Panc1 (cell line): ENCODE data around the gene EIF4E3. TPM values are rescaled to one million over a fixed set of nuclear protein-coding genes. Genes with fewer than 3 reads are reported as not detected.

ENCODE experiments used
- ATAC-seq: fragments of 200-7000 bp; cut with Tn5 transposase; 2 replicates; pipeline ENCODE4 v1.9.1; 2020; ENCODE audit warnings: mild to moderate bottlenecking, moderate library complexity
- BruUV-seq: library from RNA; stranded (reverse); fragments of 400-500 nt; replicated peaks from 2 replicates; lab custom pipeline; 2021; lab: Mats Ljungman, UMichigan
- CTCF ChIA-PET: fragments of 300-600 bp; sonication (Branson Sonifier 250); formaldehyde crosslinking; loops from one replicate; lab custom pipeline; 2022; ENCODE audit warnings: antibody characterized with exemption; lab: Charles Lee
- POLR2A ChIA-PET: fragments of 300-600 bp; sonication (Branson Sonifier 250); formaldehyde crosslinking; loops from one replicate; lab custom pipeline; 2022; ENCODE audit warnings: antibody characterized with exemption; lab: Charles Lee
- DNase-seq: peaks from one replicate; pipeline ENCODE4 v3.0.0-alpha.2; 2010; ENCODE audit warnings: low read depth, low spot score
- H3K27ac ChIP-seq: 2 replicates; pipeline ENCODE4 v1.5.1; 2011; ENCODE audit warnings: mild to moderate bottlenecking, low read length, inconsistent platforms
- H3K27me3 ChIP-seq: fragments of 200-500 bp; sonication (Bioruptor generic); 2 replicates; pipeline ENCODE4 v1.6.0; 2014; ENCODE audit warnings: low read length, inconsistent platforms; ENCODE audit not compliant: control insufficient read depth, insufficient read depth
- H3K36me3 ChIP-seq: fragments of 200-500 bp; sonication (Bioruptor generic); 2 replicates; pipeline ENCODE4 v1.5.1; 2014; ENCODE audit warnings: inconsistent platforms, mild to moderate bottlenecking, low read length, moderate library complexity; ENCODE audit not compliant: control insufficient read depth, insufficient read depth
- H3K4me1 ChIP-seq: 2 replicates; pipeline ENCODE4 v1.5.1; 2011; ENCODE audit warnings: inconsistent platforms, mild to moderate bottlenecking, low read length, moderate library complexity; ENCODE audit not compliant: control insufficient read depth, insufficient read depth
- H3K4me3 ChIP-seq, 2 experiments: 2 replicates each; pipeline ENCODE4 v1.5.1; 2011 to 2012; ENCODE audit warnings: low read depth in 2 of 2, low read length in 2 of 2, mild to moderate bottlenecking in 2 of 2, inconsistent platforms in 1 of 2, moderate library complexity in 1 of 2
- H3K9me3 ChIP-seq: fragments of 200-500 bp; sonication (Bioruptor generic); 2 replicates; pipeline ENCODE4 v1.5.1; 2014; ENCODE audit warnings: low read depth, mild to moderate bottlenecking, inconsistent platforms, low read length, moderate library complexity; ENCODE audit not compliant: control insufficient read depth, insufficient read depth
- POLR2AphosphoS5 ChIP-seq: IDR thresholded peaks from 2 replicates; pipeline ENCODE4 v1.6.1; 2012; ENCODE audit warnings: mild to moderate bottlenecking, low read depth, low read length, moderate library complexity
- SIN3A ChIP-seq: IDR thresholded peaks from 2 replicates; pipeline ENCODE4 v1.6.1; 2012; ENCODE audit warnings: low read depth, mild to moderate bottlenecking, low read length, moderate library complexity, borderline replicate concordance; ENCODE audit not compliant: insufficient read depth
- TCF7L2 ChIP-seq: IDR thresholded peaks from 2 replicates; pipeline ENCODE4 v1.6.1; 2011; ENCODE audit warnings: mild to moderate bottlenecking, low read depth, low read length, inconsistent platforms
- in situ Hi-C: cut with HindIII; loops from 2 replicates; pipeline ENCODE4 v1.10.0; 2016; ENCODE audit warnings: low sequenced_read_pairs, low pct_unique_long_range_greater_than_20kb
- intact Hi-C: fragments of 100-400 bp; cut with micrococcal nuclease; formaldehyde crosslinking; loops from one replicate; pipeline ENCODE4 v1.10.0; 2022; ENCODE audit not compliant: unreplicated experiment
- total RNA-seq: library from RNA; stranded (reverse); gene quantifications from one replicate; pipeline ENCODE4 v1.2.1, GENCODE V29; 2021; ENCODE audit not compliant: unreplicated experiment
- TF ChIP-seq, protein P1 (sequence below), 2 experiments: IDR thresholded peaks; 2 replicates each; pipeline ENCODE4 v1.6.1; 2011 to 2012; ENCODE audit warnings: low read depth in 2 of 2, control low read depth in 1 of 2, low read length in 1 of 2, mild to moderate bottlenecking in 1 of 2, moderate library complexity in 1 of 2; ENCODE audit not compliant: insufficient read depth in 1 of 2
- TF ChIP-seq, protein P2 (sequence below): fragments of 450-650 bp; IDR thresholded peaks from 2 replicates; pipeline ENCODE4 v1.5.1; 2017; ENCODE audit warnings: mild to moderate bottlenecking

Gene EIF4E3
- total RNA-seq, 1 experiment from 2014 or later: 0.39 TPM

DNA sequence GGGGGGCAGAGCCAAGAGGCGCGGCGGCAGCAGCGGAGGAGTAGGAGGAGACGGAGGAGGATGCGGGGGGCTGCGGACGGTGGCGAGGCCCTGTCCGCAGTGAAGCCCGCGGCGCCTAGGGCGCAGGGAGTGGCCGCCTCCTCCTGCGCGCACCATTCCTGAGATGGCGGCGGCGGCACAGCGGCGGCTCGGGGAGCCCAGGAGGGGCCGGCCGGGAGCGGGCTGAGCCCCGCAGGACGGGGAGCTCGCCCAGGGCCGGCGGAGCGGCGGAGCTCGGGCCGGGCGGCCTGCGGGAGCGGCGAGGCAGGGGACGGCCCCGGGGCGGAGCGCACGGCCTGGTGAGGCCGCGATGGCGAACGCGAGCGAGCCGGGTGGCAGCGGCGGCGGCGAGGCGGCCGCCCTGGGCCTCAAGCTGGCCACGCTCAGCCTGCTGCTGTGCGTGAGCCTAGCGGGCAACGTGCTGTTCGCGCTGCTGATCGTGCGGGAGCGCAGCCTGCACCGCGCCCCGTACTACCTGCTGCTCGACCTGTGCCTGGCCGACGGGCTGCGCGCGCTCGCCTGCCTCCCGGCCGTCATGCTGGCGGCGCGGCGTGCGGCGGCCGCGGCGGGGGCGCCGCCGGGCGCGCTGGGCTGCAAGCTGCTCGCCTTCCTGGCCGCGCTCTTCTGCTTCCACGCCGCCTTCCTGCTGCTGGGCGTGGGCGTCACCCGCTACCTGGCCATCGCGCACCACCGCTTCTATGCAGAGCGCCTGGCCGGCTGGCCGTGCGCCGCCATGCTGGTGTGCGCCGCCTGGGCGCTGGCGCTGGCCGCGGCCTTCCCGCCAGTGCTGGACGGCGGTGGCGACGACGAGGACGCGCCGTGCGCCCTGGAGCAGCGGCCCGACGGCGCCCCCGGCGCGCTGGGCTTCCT, 28.8 kb upstream of the EIF4E3 start, which contains the start of gene GPR27:
GPR27 (plus strand) TSS at position 155 of the 909 bp plus-strand sequence; CDS start at position 350, 195 bp downstream.
- no peak within 1 kb of the TSS for H3K27ac ChIP-seq
- no peaks in the 10 kb centered on the region for H3K27me3 ChIP-seq
- POLR2A ChIA-PET: no interaction called here
- peak; percentile 70 for ATAC-seq
- H3K36me3 ChIP-seq: no peaks in the 10 kb centered on the region
- no TSS peak for BruUV-seq
- CTCF ChIA-PET: no interaction called here
- H3K4me3 ChIP-seq: peak within 1 kb of the TSS in 1 of 2 experiments; percentile 21; a peak in 1 of 4 replicates
- no peak for DNase-seq
- intact Hi-C loops (no loop called here), in situ Hi-C loops (no loop called here)
- H3K9me3 ChIP-seq: no peaks in the 10 kb centered on the region
- H3K4me1 ChIP-seq: no peaks in the 10 kb centered on the region
- TF ChIP-seq POLR2AphosphoS5 (no peak), TCF7L2 (no peak), SIN3A (no peak)
- TF ChIP-seq, protein P1, sequence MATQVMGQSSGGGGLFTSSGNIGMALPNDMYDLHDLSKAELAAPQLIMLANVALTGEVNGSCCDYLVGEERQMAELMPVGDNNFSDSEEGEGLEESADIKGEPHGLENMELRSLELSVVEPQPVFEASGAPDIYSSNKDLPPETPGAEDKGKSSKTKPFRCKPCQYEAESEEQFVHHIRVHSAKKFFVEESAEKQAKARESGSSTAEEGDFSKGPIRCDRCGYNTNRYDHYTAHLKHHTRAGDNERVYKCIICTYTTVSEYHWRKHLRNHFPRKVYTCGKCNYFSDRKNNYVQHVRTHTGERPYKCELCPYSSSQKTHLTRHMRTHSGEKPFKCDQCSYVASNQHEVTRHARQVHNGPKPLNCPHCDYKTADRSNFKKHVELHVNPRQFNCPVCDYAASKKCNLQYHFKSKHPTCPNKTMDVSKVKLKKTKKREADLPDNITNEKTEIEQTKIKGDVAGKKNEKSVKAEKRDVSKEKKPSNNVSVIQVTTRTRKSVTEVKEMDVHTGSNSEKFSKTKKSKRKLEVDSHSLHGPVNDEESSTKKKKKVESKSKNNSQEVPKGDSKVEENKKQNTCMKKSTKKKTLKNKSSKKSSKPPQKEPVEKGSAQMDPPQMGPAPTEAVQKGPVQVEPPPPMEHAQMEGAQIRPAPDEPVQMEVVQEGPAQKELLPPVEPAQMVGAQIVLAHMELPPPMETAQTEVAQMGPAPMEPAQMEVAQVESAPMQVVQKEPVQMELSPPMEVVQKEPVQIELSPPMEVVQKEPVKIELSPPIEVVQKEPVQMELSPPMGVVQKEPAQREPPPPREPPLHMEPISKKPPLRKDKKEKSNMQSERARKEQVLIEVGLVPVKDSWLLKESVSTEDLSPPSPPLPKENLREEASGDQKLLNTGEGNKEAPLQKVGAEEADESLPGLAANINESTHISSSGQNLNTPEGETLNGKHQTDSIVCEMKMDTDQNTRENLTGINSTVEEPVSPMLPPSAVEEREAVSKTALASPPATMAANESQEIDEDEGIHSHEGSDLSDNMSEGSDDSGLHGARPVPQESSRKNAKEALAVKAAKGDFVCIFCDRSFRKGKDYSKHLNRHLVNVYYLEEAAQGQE (IDR thresholded peaks at IDR 0.05; ENCODE audit: insufficient read depth in 1 of 2, low read depth in 2 of 2, low read length in 1 of 2): no peak
- TF ChIP-seq, protein P2, sequence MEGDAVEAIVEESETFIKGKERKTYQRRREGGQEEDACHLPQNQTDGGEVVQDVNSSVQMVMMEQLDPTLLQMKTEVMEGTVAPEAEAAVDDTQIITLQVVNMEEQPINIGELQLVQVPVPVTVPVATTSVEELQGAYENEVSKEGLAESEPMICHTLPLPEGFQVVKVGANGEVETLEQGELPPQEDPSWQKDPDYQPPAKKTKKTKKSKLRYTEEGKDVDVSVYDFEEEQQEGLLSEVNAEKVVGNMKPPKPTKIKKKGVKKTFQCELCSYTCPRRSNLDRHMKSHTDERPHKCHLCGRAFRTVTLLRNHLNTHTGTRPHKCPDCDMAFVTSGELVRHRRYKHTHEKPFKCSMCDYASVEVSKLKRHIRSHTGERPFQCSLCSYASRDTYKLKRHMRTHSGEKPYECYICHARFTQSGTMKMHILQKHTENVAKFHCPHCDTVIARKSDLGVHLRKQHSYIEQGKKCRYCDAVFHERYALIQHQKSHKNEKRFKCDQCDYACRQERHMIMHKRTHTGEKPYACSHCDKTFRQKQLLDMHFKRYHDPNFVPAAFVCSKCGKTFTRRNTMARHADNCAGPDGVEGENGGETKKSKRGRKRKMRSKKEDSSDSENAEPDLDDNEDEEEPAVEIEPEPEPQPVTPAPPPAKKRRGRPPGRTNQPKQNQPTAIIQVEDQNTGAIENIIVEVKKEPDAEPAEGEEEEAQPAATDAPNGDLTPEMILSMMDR: no peak

DNA sequence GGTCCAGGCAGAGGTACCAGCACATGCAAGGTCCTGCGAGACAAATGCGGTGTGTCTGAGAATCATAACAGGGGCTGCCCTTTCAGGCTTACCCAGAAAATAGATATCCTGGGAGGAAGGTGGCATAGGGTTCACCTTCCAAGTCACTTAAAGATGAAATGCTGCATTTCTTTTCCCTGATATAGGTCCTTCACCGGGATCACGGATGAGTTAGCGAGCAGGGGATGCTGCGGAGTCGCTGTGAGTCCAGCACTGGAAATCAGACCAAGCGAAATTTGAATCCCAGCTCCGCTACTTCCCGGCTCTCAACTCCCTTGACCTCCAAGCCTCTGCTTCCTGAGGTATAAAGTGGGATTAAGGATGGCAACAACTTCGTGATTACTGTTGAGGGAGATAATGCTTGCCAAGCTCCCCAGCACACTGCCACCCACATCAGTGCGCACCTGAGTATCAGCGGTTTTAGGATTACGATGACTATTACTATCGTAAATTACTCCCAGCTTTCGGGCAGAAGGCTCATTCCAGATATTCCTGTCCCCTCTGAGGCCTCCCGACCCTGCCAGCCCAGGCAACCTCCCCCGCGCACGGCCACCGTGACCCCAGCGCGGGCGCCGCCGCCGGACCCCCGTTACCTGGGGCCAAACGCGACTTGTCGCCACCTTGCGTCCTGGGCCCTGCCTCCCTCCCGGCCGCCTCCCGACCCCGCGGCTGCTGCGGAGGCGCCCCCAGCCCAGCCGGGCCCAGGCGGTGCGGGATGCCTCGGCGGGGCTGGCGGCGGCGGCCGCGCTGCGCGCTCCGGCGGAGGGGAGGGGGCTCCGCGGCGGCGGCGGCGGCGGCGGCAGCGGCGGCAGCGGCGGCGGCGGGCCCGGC, 27.9 kb upstream of the EIF4E3 start:
- H3K4me3 ChIP-seq: no peak overlapping the region

More for the DNA sequence above, 27.9 kb upstream of the EIF4E3 start:
- H3K27me3 ChIP-seq: no peaks in the 10 kb centered on the region
- H3K27ac ChIP-seq: no peak overlapping the region
- H3K4me1 ChIP-seq: no peaks in the 10 kb centered on the region
- intact Hi-C loops (no loop called here), in situ Hi-C loops (no loop called here)
- ChIA-PET CTCF (no interaction called here), POLR2A (no interaction called here)
- H3K9me3 ChIP-seq: no peaks in the 10 kb centered on the region
- no peaks in the 10 kb centered on the region for H3K36me3 ChIP-seq
- TF ChIP-seq, protein P2: no peak
- TF ChIP-seq, protein P1 (IDR thresholded peaks at IDR 0.05; ENCODE audit: insufficient read depth in 1 of 2, low read depth in 2 of 2, low read length in 1 of 2): no peak
- TF ChIP-seq TCF7L2 (no peak), SIN3A (no peak), POLR2AphosphoS5 (no peak)
- ATAC-seq: no peak
- no peak for DNase-seq
- BruUV-seq: no TSS peak
